Upper lobe of left lung (tissue), 4 donors: ENCODE results near the gene ACADM.

Source experiments
- POLR2A ChIP-seq, 4 donors: fragments of 450-650 bp; IDR thresholded peaks; one replicate each; pipeline ENCODE4 v1.5.1; 2016 to 2017; ENCODE audit warnings: antibody characterized with exemption in 4 of 4, mild to moderate bottlenecking in 2 of 4
- TF ChIP-seq, protein P1 (sequence below), 6 experiments: fragments of 450-650 bp in 4 of 6; fragments of 200-600 bp in 2 of 6; sonication (generic) in 2 of 6; IDR thresholded peaks; one replicate each; pipeline ENCODE4 v1.5.1; 2016 to 2019; ENCODE audit warnings: antibody characterized with exemption in 6 of 6

DNA sequence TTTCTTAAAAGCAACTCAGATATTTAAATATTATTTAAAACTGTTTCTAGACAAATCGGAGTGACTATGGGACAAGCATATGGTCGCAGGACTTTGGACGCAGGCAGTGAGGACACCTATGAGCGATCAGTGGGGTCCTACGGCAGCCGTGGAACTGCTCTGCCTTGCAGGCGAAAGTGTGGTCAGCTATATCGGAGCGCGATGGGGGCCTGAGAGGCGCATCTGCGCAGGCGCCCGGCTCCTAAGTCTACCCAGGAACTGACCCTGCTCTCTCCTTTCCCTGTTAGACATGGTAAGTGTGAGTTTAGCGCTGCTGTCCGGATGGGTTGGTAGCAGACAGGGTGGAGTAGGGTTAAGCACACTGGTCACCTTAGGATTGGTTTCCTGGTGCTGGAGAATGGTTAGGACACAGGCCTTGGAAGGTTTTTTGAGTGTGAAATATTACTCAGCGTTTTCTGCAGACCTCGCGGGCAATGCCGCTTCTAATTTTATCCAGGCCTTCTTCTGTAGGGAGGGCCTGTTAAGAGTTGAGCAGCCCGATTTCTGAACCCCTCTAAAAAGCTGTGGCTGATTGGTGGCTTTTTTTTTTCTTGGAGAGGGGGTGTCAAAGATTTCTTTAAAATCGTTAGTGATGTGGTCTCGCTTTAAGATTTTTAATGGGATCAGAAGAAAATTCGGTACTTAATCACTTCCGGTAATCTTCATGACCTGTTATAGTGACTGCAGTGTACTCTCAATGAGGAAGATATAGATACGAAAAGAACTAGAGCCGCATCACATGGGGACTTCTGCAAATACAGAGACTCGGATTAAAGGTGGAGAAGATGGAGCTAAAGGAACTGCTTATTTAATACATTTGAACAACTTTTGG, 61.7 kb downstream of the ACADM start, which contains the start of gene RABGGTB:
- TF ChIP-seq, protein P1, sequence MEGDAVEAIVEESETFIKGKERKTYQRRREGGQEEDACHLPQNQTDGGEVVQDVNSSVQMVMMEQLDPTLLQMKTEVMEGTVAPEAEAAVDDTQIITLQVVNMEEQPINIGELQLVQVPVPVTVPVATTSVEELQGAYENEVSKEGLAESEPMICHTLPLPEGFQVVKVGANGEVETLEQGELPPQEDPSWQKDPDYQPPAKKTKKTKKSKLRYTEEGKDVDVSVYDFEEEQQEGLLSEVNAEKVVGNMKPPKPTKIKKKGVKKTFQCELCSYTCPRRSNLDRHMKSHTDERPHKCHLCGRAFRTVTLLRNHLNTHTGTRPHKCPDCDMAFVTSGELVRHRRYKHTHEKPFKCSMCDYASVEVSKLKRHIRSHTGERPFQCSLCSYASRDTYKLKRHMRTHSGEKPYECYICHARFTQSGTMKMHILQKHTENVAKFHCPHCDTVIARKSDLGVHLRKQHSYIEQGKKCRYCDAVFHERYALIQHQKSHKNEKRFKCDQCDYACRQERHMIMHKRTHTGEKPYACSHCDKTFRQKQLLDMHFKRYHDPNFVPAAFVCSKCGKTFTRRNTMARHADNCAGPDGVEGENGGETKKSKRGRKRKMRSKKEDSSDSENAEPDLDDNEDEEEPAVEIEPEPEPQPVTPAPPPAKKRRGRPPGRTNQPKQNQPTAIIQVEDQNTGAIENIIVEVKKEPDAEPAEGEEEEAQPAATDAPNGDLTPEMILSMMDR (IDR thresholded peaks at IDR 0.05), result no peak
- peak in 3 of 4 donors; percentile 89 to 93 (median 90) for TF ChIP-seq POLR2A (IDR thresholded peaks at IDR 0.05)
